Pancreas (tissue), 10 donors: ENCODE measurements around the gene BAZ2B. TPM values are rescaled to one million over a fixed set of nuclear protein-coding genes. Genes with fewer than 3 reads are reported as not detected.

Experiments used
- ATAC-seq, 4 donors: fragments of 200-7000 bp; cut with Tn5 transposase; one replicate each; pipeline versions ENCODE4 v1.8.0 to v1.9.1; 2020; ENCODE audit warnings: mild to moderate bottlenecking in 4 of 4, moderate library complexity in 4 of 4
- DNase-seq, 6 donors: peaks; one replicate each; pipeline ENCODE4 v3.0.0-alpha.2; 2020
- FAIRE-seq: peaks from 2 replicates; lab custom pipeline; 2012; peaks lifted over from hg19 to GRCh38; lab: Jason Lieb, UNC
- H3K27ac ChIP-seq, 4 donors: fragments of 200-600 bp; sonication (generic); 1 replicate in 3 of 4; 2 replicates in 1 of 4; pipeline versions ENCODE4 v1.5.0 to v1.8.0; 2020
- H3K27me3 ChIP-seq, 4 donors: fragments of 200-600 bp; one replicate each; pipeline ENCODE4 v1.8.0; 2021
- H3K36me3 ChIP-seq, 3 donors: fragments of 200-600 bp; sonication (generic) in 1 of 3; one replicate each; pipeline versions ENCODE4 v1.5.0 to v1.8.0; 2020 to 2021
- H3K4me1 ChIP-seq, 3 donors: fragments of 200-600 bp; one replicate each; pipeline ENCODE4 v1.8.0; 2021
- H3K4me3 ChIP-seq, 4 donors: fragments of 200-600 bp; sonication (generic) in 2 of 4; one replicate each; pipeline versions ENCODE4 v1.5.0 to v1.8.0; 2020 to 2021
- H3K9me3 ChIP-seq, 4 donors: fragments of 200-600 bp; one replicate each; pipeline ENCODE4 v1.8.0; 2021
- CTCF ChIP-seq, 4 donors: fragments of 200-600 bp; sonication (generic) in 3 of 4; IDR thresholded peaks; one replicate each; pipeline versions ENCODE4 v1.5.0 to v1.8.0; 2021; ENCODE audit warnings: antibody characterized with exemption in 4 of 4
- WGBS, 2 donors: extraction: QIAGEN DNeasy Blood & Tissue Kit; methylation state at CpG; one replicate each; pipeline ENCODE4 v1.1.7; 2013; 5-methylcytosine and 5-hydroxymethylcytosine counted together
- intact Hi-C, 3 donors: fragments of 100-400 bp; cut with DNase I; formaldehyde crosslinking; loops; one replicate each; pipeline versions ENCODE4 v1.11.1 to v1.14.2; 2022
- polyA plus RNA-seq, 2 donors: library from polyadenylated mRNA; stranded (reverse); fragments of 200-250 nt; gene quantifications; one replicate each; pipeline ENCODE4 v1.2.3, GENCODE V29; 2013
- total RNA-seq, 6 donors: library from RNA; stranded (reverse); fragmentation: NEBNext Ultra II Directional in 4 of 6; extraction: Animal tissue kit (Norgen Biotek cat#: 25700) in 4 of 6; gene quantifications; one replicate each; pipeline versions ENCODE4 v1.2.1 to v1.2.4, GENCODE V29; 2021 to 2023
- donor health status: healthy with polysubstance abuse.
- donor health status: DM: no; HTN: no; CAD: no; lungs with moderate emphysema.
- donor health status: DM: no; HTN: no; CAD: no.
- donor health status: control.
- donor health status: control.
- donor health status: Bipolar disorder and iron deficiency.
- donor health status: DM: yes; HTN: yes; CAD: no.
- donor health status: DM: no; HTN: no; CAD: no.
- donor health status: DM: no; HTN: no; CAD: no.
- donor health status: DM: yes; HTN: yes; CAD: no.

BAZ2B gene
- total and polyA plus RNA-seq, 8 donors: 14.4 to 52.1 (median 34.4) TPM

GRCh38 chr2:159651884-159652283, 35.5 kb upstream of the BAZ2B start:
- no peak for TF ChIP-seq CTCF (IDR thresholded peaks at IDR 0.05)
- FAIRE-seq (no peak), ATAC-seq (no peak), DNase-seq (no peak)
- intact Hi-C loops: no loop called here
- 80 to 82% methylated on average over 1 of the region's 1 CpG for WGBS, 2 donors
- Histone ChIP-seq H3K4me3 (no peak overlapping the region), H3K4me1 (no peaks in the 10 kb centered on the region), H3K36me3 (no peaks in the 10 kb centered on the region), H3K27ac (no peak overlapping the region), H3K9me3 (no peaks in the 10 kb centered on the region), H3K27me3 (no peaks in the 10 kb centered on the region)

- Histone ChIP-seq H3K36me3 (no peaks in the 10 kb centered on the region), H3K9me3 (no peaks in the 10 kb centered on the region), H3K27ac (no peak overlapping the region), H3K4me3 (no peak overlapping the region), H3K4me1 (no peaks in the 10 kb centered on the region), H3K27me3 (no peaks in the 10 kb centered on the region)
- DNase-seq (no peak), ATAC-seq (no peak), FAIRE-seq (no peak)
- intact Hi-C loops: no loop called here
- TF ChIP-seq CTCF (IDR thresholded peaks at IDR 0.05): no peak
Observed at GRCh38 chr2:159650574-159650973, 34.2 kb upstream of the BAZ2B start.

DNA sequence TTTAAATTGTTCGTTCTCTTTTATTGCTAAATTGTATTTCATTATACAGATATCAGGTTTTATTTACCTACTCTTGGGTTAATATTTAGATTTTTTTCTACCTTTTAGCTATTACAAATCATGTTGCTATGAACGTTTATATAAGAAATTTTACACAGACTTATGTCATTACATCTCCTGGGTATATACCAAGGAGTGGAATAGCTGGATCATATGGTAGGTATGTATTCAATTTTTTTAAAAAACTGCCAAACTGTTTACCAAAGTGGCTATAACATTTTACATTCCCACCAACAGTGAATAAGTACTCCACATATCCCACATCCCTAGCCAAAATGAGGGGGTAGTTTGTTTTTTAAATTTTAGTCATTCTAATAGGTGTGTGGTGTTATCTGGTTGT, 32.3 kb upstream of the BAZ2B start:
- intact Hi-C loops: no loop called here
- Histone ChIP-seq H3K9me3 (no peaks in the 10 kb centered on the region), H3K4me3 (no peak overlapping the region), H3K36me3 (no peaks in the 10 kb centered on the region), H3K4me1 (no peaks in the 10 kb centered on the region), H3K27me3 (no peaks in the 10 kb centered on the region), H3K27ac (no peak overlapping the region)
- ATAC-seq (no peak), FAIRE-seq (no peak), DNase-seq (no peak)
- whole genome bisulfite sequencing, 2 donors: 75 to 85% methylated on average over 2 of the region's 2 CpGs
- no peak for TF ChIP-seq CTCF (IDR thresholded peaks at IDR 0.05)

DNA sequence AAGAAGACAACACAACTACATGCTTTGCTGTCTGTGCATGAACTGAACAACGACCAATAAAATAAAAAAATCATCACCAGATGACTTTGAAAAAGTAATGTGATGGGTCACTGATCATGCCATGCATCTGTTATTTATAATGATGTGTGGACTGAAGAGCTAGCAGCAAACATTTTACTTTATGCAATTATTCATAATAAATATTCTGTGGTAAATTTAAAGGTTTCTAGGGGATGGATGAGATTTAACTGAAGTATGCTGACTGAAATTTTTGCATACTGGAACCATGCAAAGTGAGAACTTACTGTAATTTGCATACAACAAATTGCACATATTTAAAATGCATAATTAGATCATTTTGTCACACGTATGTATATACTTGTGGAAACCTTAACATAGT, 31.3 kb upstream of the BAZ2B start:
- H3K27ac ChIP-seq: no peak overlapping the region
- FAIRE-seq: no peak
- intact Hi-C loops: no loop called here

GRCh38 chr2:159640176-159640575, 23.8 kb upstream of the BAZ2B start:
- FAIRE-seq: no peak
- TF ChIP-seq CTCF (IDR thresholded peaks at IDR 0.05): no peak
- intact Hi-C loops: no loop called here

More for the DNA sequence above, 31.3 kb upstream of the BAZ2B start:
- no peak for TF ChIP-seq CTCF (IDR thresholded peaks at IDR 0.05)
- Histone ChIP-seq H3K27me3 (no peaks in the 10 kb centered on the region), H3K4me3 (no peak overlapping the region), H3K9me3 (no peaks in the 10 kb centered on the region), H3K36me3 (no peaks in the 10 kb centered on the region), H3K4me1 (no peaks in the 10 kb centered on the region)
- ATAC-seq (no peak), DNase-seq (no peak)
- WGBS, 2 donors: 71 to 84% methylated on average over 2 of the region's 2 CpGs

More at GRCh38 chr2:159640176-159640575, 23.8 kb upstream of the BAZ2B start:
- DNase-seq (no peak), ATAC-seq (no peak)
- no peaks in the 10 kb centered on the region for H3K9me3 ChIP-seq
- no peaks in the 10 kb centered on the region for H3K4me1 ChIP-seq
- no peak overlapping the region for H3K4me3 ChIP-seq
- WGBS, 2 donors: 82 to 90% methylated on average over 1 of the region's 1 CpG
- no peak overlapping the region for H3K27ac ChIP-seq
- no peaks in the 10 kb centered on the region for H3K27me3 ChIP-seq
- H3K36me3 ChIP-seq: no peaks in the 10 kb centered on the region
